BE2C (cell line): ENCODE data around the gene SMYD4.

Source experiments
- DNase-seq: peaks from one replicate; pipeline ENCODE4 v3.0.0-alpha.2; 2020
- H3K27me3 ChIP-seq: fragments of 250-450 bp; sonication (Bioruptor Pico); 2 replicates; pipeline ENCODE4 v1.5.1; 2020; ENCODE audit warnings: mild to moderate bottlenecking
- H3K36me3 ChIP-seq: fragments of 250-450 bp; sonication (Bioruptor Pico); 2 replicates; pipeline ENCODE4 v1.5.1; 2020; ENCODE audit warnings: mild to moderate bottlenecking
- H3K4me1 ChIP-seq: fragments of 250-450 bp; sonication (Bioruptor Pico); 2 replicates; pipeline ENCODE4 v1.5.1; 2020
- H3K4me3 ChIP-seq: 2 replicates; pipeline ENCODE4 v1.5.1; 2011; ENCODE audit warnings: low read depth, low read length
- H3K9me3 ChIP-seq: fragments of 250-450 bp; sonication (Bioruptor Pico); 2 replicates; pipeline ENCODE4 v1.5.1; 2020
- CTCF ChIP-seq: IDR thresholded peaks from 2 replicates; pipeline ENCODE4 v1.5.1; 2012; ENCODE audit warnings: mild to moderate bottlenecking, low read depth, low read length

SMYD4 gene

GRCh38 chr17:1735418-1735817, 94.3 kb downstream of the SMYD4 start:
- peaks cover 6% of the 10 kb centered on the region for H3K4me1 ChIP-seq
- no peak for TF ChIP-seq CTCF
- H3K9me3 ChIP-seq, result no peaks in the 10 kb centered on the region
- no peak for DNase-seq
- no peak overlapping the region for H3K4me3 ChIP-seq
- H3K36me3 ChIP-seq, result peaks cover 10% of the 10 kb centered on the region
- no peaks in the 10 kb centered on the region for H3K27me3 ChIP-seq

GRCh38 chr17:1733759-1734158, 95.9 kb downstream of the SMYD4 start:
- no peaks in the 10 kb centered on the region for H3K9me3 ChIP-seq
- no peak overlapping the region for H3K4me3 ChIP-seq
- no peak for TF ChIP-seq CTCF
- peaks cover 11% of the 10 kb centered on the region for H3K36me3 ChIP-seq
- no peaks in the 10 kb centered on the region for H3K27me3 ChIP-seq
- H3K4me1 ChIP-seq, result peaks cover 7% of the 10 kb centered on the region
- DNase-seq, result no peak

- H3K4me3 ChIP-seq, result no peak overlapping the region
- H3K4me1 ChIP-seq, result peaks cover 7% of the 10 kb centered on the region
- no peak for DNase-seq
- TF ChIP-seq CTCF, result no peak
- H3K9me3 ChIP-seq, result no peaks in the 10 kb centered on the region
- H3K36me3 ChIP-seq, result peaks cover 11% of the 10 kb centered on the region
- H3K27me3 ChIP-seq, result no peaks in the 10 kb centered on the region
These were observed 96.8 kb downstream of the SMYD4 start for GRCh38 chr17:1732833-1733321.

- Histone ChIP-seq H3K9me3 (no peaks in the 10 kb centered on the region), H3K36me3 (peaks cover 11% of the 10 kb centered on the region), H3K4me1 (peaks cover 7% of the 10 kb centered on the region), H3K27me3 (no peaks in the 10 kb centered on the region), H3K4me3 (no peak overlapping the region)
- TF ChIP-seq CTCF, result no peak
- no peak for DNase-seq
These were observed 97.4 kb downstream of the SMYD4 start for GRCh38 chr17:1732241-1732832.

DNA sequence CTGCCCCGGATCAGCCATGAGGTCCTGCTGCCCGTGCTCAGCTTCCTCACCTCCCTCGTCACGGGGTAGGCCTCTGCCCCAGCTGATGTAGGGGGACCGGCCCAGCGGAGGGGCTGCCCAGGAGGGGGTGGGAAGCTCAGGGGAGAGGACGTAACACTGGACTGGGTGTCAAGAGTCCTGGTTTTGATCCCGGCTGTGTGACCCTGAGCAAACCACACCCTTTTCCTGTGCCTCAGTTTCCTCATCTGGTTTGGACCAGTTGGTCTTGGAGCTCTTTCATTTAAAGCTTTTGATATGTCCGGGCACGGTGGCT, 98.6 kb downstream of the SMYD4 start:
- no peak for DNase-seq
- Histone ChIP-seq H3K4me3 (no peak overlapping the region), H3K4me1 (peaks cover 7% of the 10 kb centered on the region), H3K9me3 (no peaks in the 10 kb centered on the region), H3K27me3 (no peaks in the 10 kb centered on the region), H3K36me3 (peaks cover 11% of the 10 kb centered on the region)
- no peak for TF ChIP-seq CTCF

- peaks cover 11% of the 10 kb centered on the region for H3K36me3 ChIP-seq
- H3K4me1 ChIP-seq, result peaks cover 7% of the 10 kb centered on the region
- DNase-seq, result peak; percentile 84
- H3K9me3 ChIP-seq, result no peaks in the 10 kb centered on the region
- H3K4me3 ChIP-seq, result no peak overlapping the region; the same call in 1 of the 2 replicates
- TF ChIP-seq CTCF, result no peak
- no peaks in the 10 kb centered on the region for H3K27me3 ChIP-seq
These were observed 99.1 kb downstream of the SMYD4 start for GRCh38 chr17:1730326-1731193.
